Left lobe of liver (tissue), 2 donors: Measurements from ENCODE around the gene ARL14EPL. TPM values are rescaled to one million over a fixed set of nuclear protein-coding genes. Genes with fewer than 3 reads are reported as not detected.
"Not testable (repeated sequence)": the region's sequence is repeated elsewhere in the genome, so short reads cannot be mapped to it uniquely, and the experiment has no call there.

Source experiments
- ATAC-seq: fragments of 200-7000 bp; cut with Tn5 transposase; one replicate; pipeline ENCODE4 v1.9.1; 2020; ENCODE audit warnings: mild to moderate bottlenecking, moderate library complexity
- DNase-seq: peaks from one replicate; pipeline ENCODE4 v3.0.0-alpha.2; 2020; ENCODE audit warnings: low spot score
- total RNA-seq: library from RNA; stranded (reverse); gene quantifications from one replicate; pipeline ENCODE4 v1.2.1, GENCODE V29; 2021
- donor health status: DM: no; HTN: no; CAD: no; lungs with moderate emphysema.
- donor health status: DM: no; HTN: yes; CAD: no.

ARL14EPL gene
- total RNA-seq, 1 donor from 2014 or later: not detected

GRCh38 chr5:116046261-116046660 lies 14.0 kb downstream of the ARL14EPL start:
- DNase-seq: no peak
- ATAC-seq: no peak

- ATAC-seq (no peak), DNase-seq (no peak)
Measured at GRCh38 chr5:116046823-116047222, 14.6 kb downstream of the ARL14EPL start.

- no peak for ATAC-seq
- DNase-seq: no peak
Measured at GRCh38 chr5:116058346-116058936, 26.2 kb downstream of the ARL14EPL start.

DNA sequence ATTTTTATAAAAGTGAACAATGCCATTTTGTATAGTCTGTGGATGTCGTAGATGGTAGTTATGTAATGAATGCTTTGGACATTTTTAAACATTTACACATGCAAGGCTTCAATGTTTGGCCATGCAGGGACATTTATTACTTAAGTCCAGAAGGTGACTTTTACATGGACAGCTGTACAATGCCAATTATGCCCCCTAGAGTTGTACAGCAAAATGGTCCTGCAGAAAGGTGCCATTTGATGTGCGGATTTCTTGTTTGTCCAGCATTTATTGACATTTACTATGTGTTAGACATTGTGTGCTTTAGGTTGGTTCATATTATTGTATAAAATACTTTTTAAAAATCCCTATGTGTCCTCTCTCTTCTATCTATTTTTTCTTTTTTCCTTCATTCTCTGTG lies 30.1 kb downstream of the ARL14EPL start:
- ATAC-seq (no peak), DNase-seq (no peak)

DNA sequence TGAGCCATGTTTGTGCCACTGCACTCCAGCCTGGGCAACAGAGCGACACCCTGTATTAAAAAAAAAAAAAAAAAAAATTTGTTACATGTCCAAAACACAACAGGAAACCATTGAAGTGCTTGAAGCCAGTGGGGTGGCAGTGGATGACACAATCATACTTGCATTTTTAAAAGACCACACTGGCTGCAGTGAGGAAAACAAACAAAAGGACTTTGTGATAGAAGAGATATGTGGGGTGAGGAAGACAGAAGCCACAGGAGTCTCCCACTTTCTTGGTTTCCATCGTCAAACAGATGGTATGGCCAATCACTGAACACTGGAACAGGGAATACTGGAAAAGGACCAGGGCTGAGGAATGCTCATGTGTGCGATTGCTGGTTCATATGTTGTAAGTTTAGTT lies 31.7 kb downstream of the ARL14EPL start:
- ATAC-seq: no peak
- no peak for DNase-seq

GRCh38 chr5:116068028-116068632 lies 35.9 kb downstream of the ARL14EPL start:
- DNase-seq (no peak), ATAC-seq (peak; percentile 70)

DNA sequence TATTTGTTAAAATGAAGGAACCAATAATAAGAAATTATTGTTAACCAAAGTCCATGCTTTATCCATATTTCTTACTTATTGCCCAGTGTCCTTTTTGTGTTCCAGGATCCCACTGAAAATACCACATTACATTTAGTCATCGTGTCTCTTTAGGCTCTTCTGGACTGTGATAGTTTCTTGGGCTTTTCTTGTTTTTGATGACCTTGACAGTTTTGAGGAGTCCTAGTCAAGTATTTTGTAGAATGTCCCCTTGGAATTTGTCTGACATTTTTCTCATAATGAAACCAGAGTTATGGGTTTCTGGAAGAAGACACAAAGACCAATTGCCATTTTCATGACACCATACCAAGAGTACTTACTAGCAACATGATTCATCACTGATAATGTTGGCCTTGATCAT lies 38.9 kb downstream of the ARL14EPL start:
- ATAC-seq (no peak), DNase-seq (no peak)

DNA sequence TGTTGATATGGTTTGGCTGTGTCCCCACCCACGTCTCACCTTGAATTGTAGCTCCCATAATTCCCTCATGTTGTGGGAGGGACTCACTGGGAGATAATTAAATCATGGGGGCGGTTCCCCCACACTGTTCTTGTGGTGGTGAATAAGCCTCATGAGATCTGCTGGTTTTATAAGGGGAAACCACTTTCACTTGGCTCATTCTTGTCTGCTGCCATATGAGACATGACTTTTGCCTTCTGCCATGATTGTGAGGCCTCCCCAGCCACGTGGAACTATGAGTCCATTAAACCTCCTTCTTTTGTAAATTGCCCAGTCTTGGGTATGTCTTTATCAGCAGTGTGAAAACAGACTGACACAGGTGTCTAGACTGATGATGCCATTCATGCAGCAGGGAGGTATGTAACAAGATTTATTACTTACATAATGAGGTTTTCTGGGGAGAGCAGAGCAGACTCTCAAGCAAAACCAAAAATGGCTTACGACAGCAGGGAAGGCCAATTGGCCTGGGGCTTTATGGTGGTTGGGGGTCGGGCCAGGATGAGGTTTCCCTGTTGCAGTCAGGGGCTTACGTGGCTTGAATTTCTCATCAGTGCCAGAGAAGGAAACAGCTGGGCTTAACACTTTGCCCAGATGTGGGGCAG lies 43.0 kb downstream of the ARL14EPL start:
- ATAC-seq (no peak), DNase-seq (no peak)

DNA sequence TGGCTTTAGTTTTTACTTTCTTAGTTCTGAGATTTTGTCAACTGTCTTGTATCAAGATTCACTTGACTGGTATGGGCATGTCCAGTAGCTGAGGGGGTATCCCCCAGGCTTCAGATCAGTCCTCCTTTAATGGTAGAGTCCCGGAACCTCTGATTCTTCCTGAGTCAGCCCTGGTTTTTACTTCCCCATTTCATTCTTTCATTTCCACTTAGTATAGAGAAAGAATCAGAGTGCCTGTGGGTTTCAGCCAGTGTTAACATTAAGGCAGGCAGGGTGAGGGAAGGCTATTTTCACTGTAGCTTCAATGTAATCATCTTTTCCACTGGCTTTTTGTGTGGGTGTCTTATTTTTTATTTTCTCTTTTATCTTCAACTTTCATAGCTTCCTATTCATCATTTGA lies 44.2 kb downstream of the ARL14EPL start:
- no peak for ATAC-seq

GRCh38 chr5:116078199-116078598 lies 45.9 kb downstream of the ARL14EPL start:
- ATAC-seq (no peak), DNase-seq (no peak)

More for the DNA sequence above, 44.2 kb downstream of the ARL14EPL start:
- no peak for DNase-seq

DNA sequence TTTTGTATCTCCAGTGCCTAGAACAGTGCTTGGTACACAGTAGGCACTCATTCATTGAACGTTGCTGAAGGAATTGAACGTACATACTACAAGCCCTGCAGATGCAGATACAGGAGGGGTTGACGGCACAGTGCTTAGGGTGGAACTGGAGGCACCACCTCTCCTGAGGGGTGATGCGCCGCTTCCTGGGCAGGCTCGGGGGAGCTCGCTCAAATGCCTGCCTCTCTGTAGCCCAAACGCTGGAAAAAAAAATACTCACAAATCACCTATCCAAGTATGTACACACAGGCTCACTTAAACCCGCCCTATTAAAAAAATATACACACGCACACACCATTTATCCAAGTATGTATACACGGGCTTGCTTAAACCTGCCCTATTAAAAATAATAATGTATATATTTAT lies 52.0 kb downstream of the ARL14EPL start:
- DNase-seq (no peak), ATAC-seq (no peak)

- peak; percentile 95 for ATAC-seq
Measured at GRCh38 chr5:116084871-116085715, 52.8 kb downstream of the ARL14EPL start, which contains the start of gene COMMD10. TSS of gene COMMD10 (plus strand) at chr5:116085025.

GRCh38 chr5:116086309-116086708 lies 54.0 kb downstream of the ARL14EPL start:
- not testable (repeated sequence) for ATAC-seq, DNase-seq

More at GRCh38 chr5:116084871-116085715, 52.8 kb downstream of the ARL14EPL start, which contains the start of gene COMMD10:
- DNase-seq: peak; percentile 84

DNA sequence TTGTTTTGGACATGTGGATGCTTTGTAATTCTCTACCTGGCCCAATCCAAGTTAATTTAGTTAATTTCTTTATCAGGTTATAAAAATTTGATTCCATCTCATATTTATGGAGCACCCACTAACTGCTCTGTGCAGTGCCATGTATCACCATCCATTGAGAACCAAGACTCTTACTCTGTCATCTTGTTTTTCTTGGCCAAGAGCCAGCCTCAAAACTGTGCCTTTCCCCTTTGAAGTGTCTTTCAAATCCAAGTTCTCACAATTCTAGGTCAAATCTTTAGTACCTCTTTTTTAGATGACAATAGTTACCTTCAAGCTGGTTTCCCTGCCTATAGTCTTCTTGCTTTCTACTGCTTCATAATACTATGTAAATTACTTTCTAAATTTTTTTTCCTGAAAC lies 55.8 kb downstream of the ARL14EPL start:
- DNase-seq (no peak), ATAC-seq (no peak)

DNA sequence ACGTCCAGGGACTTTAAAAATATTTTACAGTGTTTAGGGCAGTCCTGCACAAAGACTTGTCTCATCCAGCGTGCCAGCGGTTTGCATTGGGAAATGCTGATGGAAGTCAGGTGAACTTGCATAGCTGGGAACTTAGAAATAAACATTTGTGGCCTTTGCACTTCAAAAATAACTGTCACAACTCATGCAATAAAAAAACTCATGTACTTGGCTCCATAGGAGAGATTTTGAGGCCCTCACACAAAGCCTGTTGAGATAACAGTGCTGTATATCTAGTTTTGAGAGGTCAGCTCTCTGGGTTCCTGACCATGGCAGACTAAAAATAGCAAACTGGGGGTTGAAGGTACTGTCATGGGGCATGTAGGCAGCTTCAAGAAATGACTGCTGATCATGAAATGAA lies 58.0 kb downstream of the ARL14EPL start:
- DNase-seq: no peak
- ATAC-seq: peak; percentile 46

GRCh38 chr5:116091416-116091815 lies 59.1 kb downstream of the ARL14EPL start:
- ATAC-seq (no peak), DNase-seq (no peak)

- ATAC-seq: no peak
- no peak for DNase-seq
Measured at GRCh38 chr5:116097301-116097700, 65.0 kb downstream of the ARL14EPL start.

GRCh38 chr5:116098998-116099397 lies 66.7 kb downstream of the ARL14EPL start:
- ATAC-seq: no peak
- DNase-seq: no peak

DNA sequence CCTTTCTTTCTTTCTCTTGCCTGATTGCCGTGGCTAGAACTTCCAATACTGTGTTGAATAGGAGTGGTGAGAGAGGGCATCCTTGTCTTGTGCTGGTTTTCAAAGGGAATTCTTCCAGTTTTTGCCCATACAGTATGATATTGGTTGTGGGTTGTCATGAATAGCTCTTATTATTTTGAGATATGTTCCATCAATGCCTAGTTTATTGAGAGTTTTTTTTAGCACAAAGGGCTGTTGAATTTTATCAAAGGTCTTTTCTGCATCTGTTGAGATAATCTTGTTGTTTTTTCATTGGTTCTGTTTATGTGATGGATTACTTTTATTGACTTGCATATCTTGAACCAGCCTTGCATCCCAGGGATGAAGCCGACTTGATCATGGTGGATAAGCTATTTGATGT lies 72.7 kb downstream of the ARL14EPL start:
- not testable (repeated sequence) for ATAC-seq, DNase-seq
